Measurements from ENCODE around the gene PCNT. TPM values are rescaled to one million over a fixed set of nuclear protein-coding genes. Genes with fewer than 3 reads are reported as not detected.

The PCNT gene
- total and polyA plus RNA-seq, 9 of the 15 experiments (the other 6 are each of a cell fraction or from before 2014, with no cell fraction given) = 9.1 to 53.5 (median 31.3) TPM

DNA sequence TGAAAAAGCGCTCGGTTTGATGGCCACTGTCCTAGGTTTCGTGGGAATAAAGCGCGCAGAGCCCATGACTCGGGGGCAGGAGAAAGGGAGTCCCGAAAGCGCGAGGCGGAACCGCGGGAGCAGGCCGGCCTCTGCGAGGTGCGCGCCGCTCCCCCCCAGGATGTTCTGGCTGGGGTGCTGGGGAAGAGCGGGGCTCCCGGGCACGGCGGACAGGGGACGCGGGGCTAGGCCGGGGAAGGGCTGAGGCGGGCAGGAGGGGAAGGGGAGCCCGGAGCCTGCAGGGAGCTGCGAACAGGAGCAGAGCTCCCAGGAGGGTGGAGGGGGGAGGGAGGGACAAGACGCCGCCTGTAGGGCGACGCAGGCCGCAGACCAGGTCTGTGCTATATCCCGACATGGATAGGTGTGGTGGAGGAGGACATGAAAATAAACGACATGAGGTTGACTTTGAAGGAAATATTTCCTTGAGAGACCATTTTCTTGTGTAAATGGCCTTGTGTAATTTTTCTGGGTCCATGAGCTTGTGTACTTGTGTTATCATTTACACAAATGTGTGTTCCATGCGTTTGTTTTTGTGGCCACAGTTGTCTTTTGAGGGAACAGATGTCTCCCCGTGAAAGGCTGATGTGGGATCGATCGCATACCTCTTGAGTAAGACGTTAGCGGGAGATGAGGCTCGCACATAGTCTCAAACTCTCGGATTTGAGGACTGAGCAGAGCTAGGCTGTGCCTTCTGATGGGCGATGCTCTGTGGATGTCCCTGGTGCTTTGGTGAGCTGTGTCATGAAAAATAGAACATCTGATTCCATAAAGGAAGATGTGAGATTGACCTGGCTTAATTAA lies 1.3 kb downstream of the PCNT start (continued):
- peak; percentile 57 for TF ChIP-seq MYC (IDR thresholded peaks at IDR 0.05; ENCODE audit: low read depth, low read length)
- TF ChIP-seq MYC (CRISPR knock-in tag; IDR thresholded peaks at IDR 0.05; ENCODE audit: borderline replicate concordance, low read depth) = no peak
- no peak for TF ChIP-seq NCOA2 (IDR thresholded peaks at IDR 0.05; ENCODE audit: partially characterized antibody in 2 of 2)
- no peak for TF ChIP-seq NFE2 (IDR thresholded peaks at IDR 0.05; ENCODE audit: low read depth)
- peak; percentile 66 for TF ChIP-seq RBFOX2 (IDR thresholded peaks at IDR 0.05; ENCODE audit: low read depth, low read length)
- TF ChIP-seq ZNF695 (CRISPR knock-in tag; IDR thresholded peaks at IDR 0.05) = no peak
- TF ChIP-seq, protein P1, sequence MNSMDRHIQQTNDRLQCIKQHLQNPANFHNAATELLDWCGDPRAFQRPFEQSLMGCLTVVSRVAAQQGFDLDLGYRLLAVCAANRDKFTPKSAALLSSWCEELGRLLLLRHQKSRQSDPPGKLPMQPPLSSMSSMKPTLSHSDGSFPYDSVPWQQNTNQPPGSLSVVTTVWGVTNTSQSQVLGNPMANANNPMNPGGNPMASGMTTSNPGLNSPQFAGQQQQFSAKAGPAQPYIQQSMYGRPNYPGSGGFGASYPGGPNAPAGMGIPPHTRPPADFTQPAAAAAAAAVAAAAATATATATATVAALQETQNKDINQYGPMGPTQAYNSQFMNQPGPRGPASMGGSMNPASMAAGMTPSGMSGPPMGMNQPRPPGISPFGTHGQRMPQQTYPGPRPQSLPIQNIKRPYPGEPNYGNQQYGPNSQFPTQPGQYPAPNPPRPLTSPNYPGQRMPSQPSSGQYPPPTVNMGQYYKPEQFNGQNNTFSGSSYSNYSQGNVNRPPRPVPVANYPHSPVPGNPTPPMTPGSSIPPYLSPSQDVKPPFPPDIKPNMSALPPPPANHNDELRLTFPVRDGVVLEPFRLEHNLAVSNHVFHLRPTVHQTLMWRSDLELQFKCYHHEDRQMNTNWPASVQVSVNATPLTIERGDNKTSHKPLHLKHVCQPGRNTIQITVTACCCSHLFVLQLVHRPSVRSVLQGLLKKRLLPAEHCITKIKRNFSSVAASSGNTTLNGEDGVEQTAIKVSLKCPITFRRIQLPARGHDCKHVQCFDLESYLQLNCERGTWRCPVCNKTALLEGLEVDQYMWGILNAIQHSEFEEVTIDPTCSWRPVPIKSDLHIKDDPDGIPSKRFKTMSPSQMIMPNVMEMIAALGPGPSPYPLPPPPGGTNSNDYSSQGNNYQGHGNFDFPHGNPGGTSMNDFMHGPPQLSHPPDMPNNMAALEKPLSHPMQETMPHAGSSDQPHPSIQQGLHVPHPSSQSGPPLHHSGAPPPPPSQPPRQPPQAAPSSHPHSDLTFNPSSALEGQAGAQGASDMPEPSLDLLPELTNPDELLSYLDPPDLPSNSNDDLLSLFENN (IDR thresholded peaks at IDR 0.05; ENCODE audit: low read depth in 2 of 2, low read length in 2 of 2) = no peak
- TF ChIP-seq ZBTB34 (CRISPR knock-in tag; IDR thresholded peaks at IDR 0.05) = no peak
- no peak for TF ChIP-seq ETS2 (tag; IDR thresholded peaks at IDR 0.05; ENCODE audit: borderline replicate concordance, poor library complexity, severe bottlenecking)
- no peak for TF ChIP-seq ZKSCAN8 (CRISPR knock-in tag; IDR thresholded peaks at IDR 0.05)
- TF ChIP-seq, protein P2, sequence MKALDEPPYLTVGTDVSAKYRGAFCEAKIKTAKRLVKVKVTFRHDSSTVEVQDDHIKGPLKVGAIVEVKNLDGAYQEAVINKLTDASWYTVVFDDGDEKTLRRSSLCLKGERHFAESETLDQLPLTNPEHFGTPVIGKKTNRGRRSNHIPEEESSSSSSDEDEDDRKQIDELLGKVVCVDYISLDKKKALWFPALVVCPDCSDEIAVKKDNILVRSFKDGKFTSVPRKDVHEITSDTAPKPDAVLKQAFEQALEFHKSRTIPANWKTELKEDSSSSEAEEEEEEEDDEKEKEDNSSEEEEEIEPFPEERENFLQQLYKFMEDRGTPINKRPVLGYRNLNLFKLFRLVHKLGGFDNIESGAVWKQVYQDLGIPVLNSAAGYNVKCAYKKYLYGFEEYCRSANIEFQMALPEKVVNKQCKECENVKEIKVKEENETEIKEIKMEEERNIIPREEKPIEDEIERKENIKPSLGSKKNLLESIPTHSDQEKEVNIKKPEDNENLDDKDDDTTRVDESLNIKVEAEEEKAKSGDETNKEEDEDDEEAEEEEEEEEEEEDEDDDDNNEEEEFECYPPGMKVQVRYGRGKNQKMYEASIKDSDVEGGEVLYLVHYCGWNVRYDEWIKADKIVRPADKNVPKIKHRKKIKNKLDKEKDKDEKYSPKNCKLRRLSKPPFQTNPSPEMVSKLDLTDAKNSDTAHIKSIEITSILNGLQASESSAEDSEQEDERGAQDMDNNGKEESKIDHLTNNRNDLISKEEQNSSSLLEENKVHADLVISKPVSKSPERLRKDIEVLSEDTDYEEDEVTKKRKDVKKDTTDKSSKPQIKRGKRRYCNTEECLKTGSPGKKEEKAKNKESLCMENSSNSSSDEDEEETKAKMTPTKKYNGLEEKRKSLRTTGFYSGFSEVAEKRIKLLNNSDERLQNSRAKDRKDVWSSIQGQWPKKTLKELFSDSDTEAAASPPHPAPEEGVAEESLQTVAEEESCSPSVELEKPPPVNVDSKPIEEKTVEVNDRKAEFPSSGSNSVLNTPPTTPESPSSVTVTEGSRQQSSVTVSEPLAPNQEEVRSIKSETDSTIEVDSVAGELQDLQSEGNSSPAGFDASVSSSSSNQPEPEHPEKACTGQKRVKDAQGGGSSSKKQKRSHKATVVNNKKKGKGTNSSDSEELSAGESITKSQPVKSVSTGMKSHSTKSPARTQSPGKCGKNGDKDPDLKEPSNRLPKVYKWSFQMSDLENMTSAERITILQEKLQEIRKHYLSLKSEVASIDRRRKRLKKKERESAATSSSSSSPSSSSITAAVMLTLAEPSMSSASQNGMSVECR (CRISPR knock-in tag; IDR thresholded peaks at IDR 0.05) = peak; percentile 70; the same call in 1 of the 2 replicates
- no peak for TF ChIP-seq MCM3 (IDR thresholded peaks at IDR 0.05)
- TF ChIP-seq ID3 (CRISPR knock-in tag; IDR thresholded peaks at IDR 0.05) = no peak
- TF ChIP-seq ID3 (tag; IDR thresholded peaks at IDR 0.05) = no peak
- 0 out of 2 replicates have a peak, but pooled peaks have one; percentile 8 for TF ChIP-seq ZNF586 (CRISPR knock-in tag; conservative IDR thresholded peaks at IDR 0.05)
- TF ChIP-seq SMARCE1 (IDR thresholded peaks at IDR 0.05) = peak; percentile 64; the same call in 1 of the 2 replicates
- peak; percentile 63; the same call in 1 of the 2 replicates for TF ChIP-seq POLR2A (conservative IDR thresholded peaks at IDR 0.05)
- TF ChIP-seq ZBTB7A (IDR thresholded peaks at IDR 0.05; ENCODE audit: borderline replicate concordance, control insufficient read depth, low read depth, low read length) = peak; percentile 61; the same call in 1 of the 2 replicates
